ENCODE results near the gene LNPK. TPM values are rescaled to one million over a fixed set of nuclear protein-coding genes. Genes with fewer than 3 reads are reported as not detected.

LNPK gene
- polyA plus RNA-seq, 1 donor from 2014 or later: 46.7 TPM

DNA sequence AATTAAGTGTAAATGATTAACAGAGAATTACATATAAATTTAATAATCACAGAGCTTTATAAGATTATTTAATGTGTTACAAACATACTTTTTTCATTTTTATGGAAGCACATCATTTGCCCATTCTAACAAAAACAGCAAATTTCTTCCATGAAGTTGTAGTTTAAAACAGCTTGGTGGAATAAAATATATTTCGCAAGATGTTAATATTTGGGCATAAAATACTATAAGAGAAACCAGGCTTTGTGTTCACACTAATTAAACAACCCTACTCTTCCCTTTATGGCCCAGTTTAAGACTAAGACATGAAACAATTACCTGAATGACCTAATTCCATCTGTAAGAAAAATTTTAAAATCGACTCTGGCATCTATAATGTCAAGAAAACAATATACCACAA, 69.4 kb downstream of the LNPK start:
- no peaks in the 10 kb centered on the region for H4K20me1 ChIP-seq (ENCODE audit: insufficient read depth)
- no peaks in the 10 kb centered on the region for H3K79me2 ChIP-seq (replicated peaks; ENCODE audit: insufficient read depth, low read length)
- H3K9me3 ChIP-seq (ENCODE audit: low read length): no peaks in the 10 kb centered on the region
- TF ChIP-seq SMC3 (conservative IDR thresholded peaks at IDR 0.05; ENCODE audit: poor library complexity): no peak
- TF ChIP-seq MXI1 (conservative IDR thresholded peaks at IDR 0.05; ENCODE audit: poor library complexity, severe bottlenecking): no peak
- no peak for TF ChIP-seq TAF1 (IDR thresholded peaks at IDR 0.05; ENCODE audit: low read depth)
- TF ChIP-seq CTCF (IDR thresholded peaks at IDR 0.05; ENCODE audit: poor library complexity, severe bottlenecking): no peak
- no peak for TF ChIP-seq EP300 (conservative IDR thresholded peaks at IDR 0.05; ENCODE audit: poor library complexity, severe bottlenecking)
- TF ChIP-seq POLR2AphosphoS5 (IDR thresholded peaks at IDR 0.05): no peak
- TF ChIP-seq REST (IDR thresholded peaks at IDR 0.05; ENCODE audit: borderline replicate concordance): no peak
- no peak for TF ChIP-seq RAD21 (conservative IDR thresholded peaks at IDR 0.05)
- TF ChIP-seq EZH2 (IDR thresholded peaks at IDR 0.05; ENCODE audit: borderline replicate concordance, insufficient read depth, low read length, poor library complexity, severe bottlenecking): no peak
- H3K9ac ChIP-seq (ENCODE audit: low read length): no peak overlapping the region
- H3K4me3 ChIP-seq (ENCODE audit: low read length): no peak overlapping the region
- no peak overlapping the region for H3K4me2 ChIP-seq (ENCODE audit: low read length)
- H3K9me2 ChIP-seq (ENCODE audit: insufficient read depth, low read length): no peaks in the 10 kb centered on the region
- H3F3A ChIP-seq (ENCODE audit: insufficient read depth, low read length, poor library complexity, severe bottlenecking): no peaks in the 10 kb centered on the region
- H3K27me3 ChIP-seq (ENCODE audit: insufficient read depth, low read depth, low read length): no peaks in the 10 kb centered on the region
- H3K36me3 ChIP-seq (ENCODE audit: insufficient read depth, low read length): no peaks in the 10 kb centered on the region
- H2AFZ ChIP-seq (ENCODE audit: low read depth, low read length): no peak overlapping the region
- no peak overlapping the region for H3K27ac ChIP-seq (ENCODE audit: low read length)

DNA sequence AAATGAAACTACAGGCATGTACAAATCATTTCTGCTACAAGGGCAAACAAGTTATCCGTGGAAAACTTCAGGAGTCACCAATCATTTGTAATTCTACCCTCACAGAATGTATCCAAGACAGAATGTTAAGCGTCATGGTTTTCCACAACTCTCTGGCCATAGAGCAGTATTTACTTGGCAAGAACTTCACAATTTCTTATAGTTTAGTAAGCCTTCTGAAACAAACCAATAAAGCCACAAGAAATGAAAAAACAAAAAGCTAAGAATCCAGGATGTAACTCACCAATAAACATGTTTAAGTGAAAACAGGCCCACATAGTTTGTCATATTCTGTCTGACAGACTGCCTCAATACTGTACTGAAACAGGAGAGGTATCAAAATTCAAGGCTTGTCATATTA, 70.3 kb downstream of the LNPK start:
- no peaks in the 10 kb centered on the region for H3K9me3 ChIP-seq (ENCODE audit: low read length)
- H3K36me3 ChIP-seq (ENCODE audit: insufficient read depth, low read length): no peaks in the 10 kb centered on the region
- no peak overlapping the region for H3K27ac ChIP-seq (ENCODE audit: low read length)
- no peak overlapping the region for H3K9ac ChIP-seq (ENCODE audit: low read length)
- no peaks in the 10 kb centered on the region for H3F3A ChIP-seq (ENCODE audit: insufficient read depth, low read length, poor library complexity, severe bottlenecking)
- H3K9me2 ChIP-seq (ENCODE audit: insufficient read depth, low read length): no peaks in the 10 kb centered on the region
- TF ChIP-seq MXI1 (conservative IDR thresholded peaks at IDR 0.05; ENCODE audit: poor library complexity, severe bottlenecking) (no peak), POLR2AphosphoS5 (IDR thresholded peaks at IDR 0.05) (no peak), RAD21 (conservative IDR thresholded peaks at IDR 0.05) (no peak), EZH2 (IDR thresholded peaks at IDR 0.05; ENCODE audit: borderline replicate concordance, insufficient read depth, low read length, poor library complexity, severe bottlenecking) (no peak), SMC3 (conservative IDR thresholded peaks at IDR 0.05; ENCODE audit: poor library complexity) (no peak)
- no peaks in the 10 kb centered on the region for H3K79me2 ChIP-seq (replicated peaks; ENCODE audit: insufficient read depth, low read length)
- no peak overlapping the region for H3K4me3 ChIP-seq (ENCODE audit: low read length)
- H3K4me2 ChIP-seq (ENCODE audit: low read length): no peak overlapping the region
- no peaks in the 10 kb centered on the region for H3K27me3 ChIP-seq (ENCODE audit: insufficient read depth, low read depth, low read length)
- no peaks in the 10 kb centered on the region for H4K20me1 ChIP-seq (ENCODE audit: insufficient read depth)
- H2AFZ ChIP-seq (ENCODE audit: low read depth, low read length): no peak overlapping the region
